GM18517 (cell line): ENCODE measurements around the gene UGGT2.
"Not testable (repeated sequence)": the region's sequence is repeated elsewhere in the genome, so short reads cannot be mapped to it uniquely, and the experiment has no call there.

Source experiments
- ATAC-seq: cut with Tn5 transposase; IDR thresholded peaks from one replicate; pipeline ENCODE4 v1.9.1; 2021; ENCODE audit warnings: mild to moderate bottlenecking, moderate library complexity; ENCODE audit not compliant: unreplicated experiment

UGGT2 gene

DNA sequence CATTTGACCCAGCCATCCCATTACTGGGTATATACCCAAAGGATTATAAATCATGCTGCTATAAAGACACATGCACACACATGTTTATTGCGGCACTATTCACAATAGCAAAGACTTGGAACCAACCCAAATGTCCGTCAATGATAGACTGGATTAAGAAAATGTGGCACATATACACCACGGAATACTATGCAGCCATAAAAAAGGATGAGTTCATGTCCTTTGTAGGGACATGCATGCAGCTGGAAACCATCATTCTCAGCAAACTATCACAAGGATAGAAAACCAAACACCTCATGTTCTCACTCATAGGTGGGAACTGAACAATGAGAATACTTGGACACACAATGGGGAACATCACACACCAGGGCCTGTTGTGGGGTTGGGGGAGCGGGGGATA, 2.2 kb downstream of the UGGT2 start:
- ATAC-seq: not testable (repeated sequence)

DNA sequence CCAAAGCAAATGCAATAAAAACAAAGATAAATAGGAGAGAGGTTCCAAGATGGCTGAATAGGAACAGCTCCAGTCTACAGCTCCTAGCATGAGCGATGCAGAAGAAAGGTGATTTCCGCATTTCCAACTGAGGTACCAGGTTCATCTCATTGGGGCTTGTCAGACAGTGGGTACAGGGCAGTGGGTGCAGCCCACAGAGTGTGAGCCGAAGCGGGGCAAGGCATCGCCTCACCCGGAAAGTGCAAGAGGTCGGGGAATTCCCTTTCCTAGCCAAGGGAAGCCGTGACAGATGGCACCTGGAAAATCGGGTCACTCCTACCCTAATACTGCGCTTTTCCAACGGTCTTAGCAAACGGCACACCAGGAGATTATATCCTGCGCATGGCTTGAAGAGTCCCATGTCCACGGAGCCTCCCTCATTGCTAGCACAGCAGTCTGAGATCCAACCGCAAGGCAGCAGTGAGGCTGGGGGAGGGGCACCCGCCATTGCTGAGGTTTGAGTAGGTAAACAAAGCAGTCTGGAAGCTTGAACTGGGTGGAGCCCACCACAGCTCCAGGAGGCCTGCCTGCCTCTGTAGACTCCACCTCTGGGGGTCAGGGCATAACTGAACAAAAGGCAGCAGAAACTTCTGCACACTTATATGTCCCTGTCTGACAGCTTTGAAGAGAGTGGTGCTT, 6.6 kb downstream of the UGGT2 start:
- not testable (repeated sequence) for ATAC-seq

DNA sequence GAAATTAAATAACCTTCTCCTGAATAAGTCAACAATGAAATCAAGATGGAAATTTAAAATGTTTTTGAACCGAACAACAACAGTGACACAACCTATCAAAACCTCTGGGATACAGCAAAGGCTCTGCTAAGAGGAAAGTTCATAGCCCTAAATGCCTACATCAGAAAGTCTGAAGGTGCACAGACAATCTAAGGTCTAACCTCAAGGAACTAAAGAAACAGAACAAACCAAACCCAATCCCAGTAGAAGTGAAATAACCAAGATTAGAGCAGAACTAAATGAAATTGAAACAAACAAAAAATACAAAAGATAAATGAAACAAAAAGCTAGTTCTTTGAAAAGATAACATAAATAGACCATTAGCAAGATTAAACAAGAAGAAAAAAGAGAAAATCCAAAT, 9.0 kb downstream of the UGGT2 start:
- ATAC-seq: no peak

DNA sequence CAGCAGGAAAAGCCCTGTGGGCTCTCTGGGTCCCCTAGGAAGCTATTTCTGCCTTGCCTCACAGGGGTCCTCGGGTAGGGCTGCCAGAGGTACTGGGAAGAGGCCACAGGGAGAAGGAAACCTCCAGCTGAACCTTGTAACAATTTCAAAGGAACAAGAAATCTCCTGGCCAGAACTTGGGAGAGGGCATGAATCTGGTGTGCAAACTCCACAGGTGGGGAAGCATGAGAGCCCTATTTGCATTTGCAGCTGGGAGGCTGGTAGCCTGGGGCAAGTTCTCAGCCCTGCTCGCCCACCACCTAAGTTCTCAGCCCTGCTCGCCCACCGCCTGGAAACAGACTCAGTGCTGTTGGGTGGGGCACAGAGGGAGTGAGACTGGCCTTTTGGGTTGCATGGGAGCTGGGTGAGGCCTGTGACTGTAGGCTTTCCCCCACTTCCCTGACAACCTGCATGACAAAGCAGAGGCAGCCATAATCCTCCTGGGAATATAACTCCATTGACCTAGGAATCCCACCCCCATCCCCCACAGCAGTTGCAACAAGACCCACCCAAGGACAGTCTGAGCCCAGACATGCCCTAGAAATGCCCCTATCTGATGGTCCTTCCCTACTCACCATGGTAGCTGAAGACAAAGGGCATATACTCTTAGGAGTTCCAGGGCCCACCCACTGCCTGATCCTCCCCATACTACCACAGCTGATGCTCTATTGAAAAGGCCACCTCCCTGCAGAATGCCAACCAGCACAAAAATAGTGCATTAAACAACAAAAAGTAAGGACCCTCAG, 11.7 kb downstream of the UGGT2 start:
- no peak for ATAC-seq

DNA sequence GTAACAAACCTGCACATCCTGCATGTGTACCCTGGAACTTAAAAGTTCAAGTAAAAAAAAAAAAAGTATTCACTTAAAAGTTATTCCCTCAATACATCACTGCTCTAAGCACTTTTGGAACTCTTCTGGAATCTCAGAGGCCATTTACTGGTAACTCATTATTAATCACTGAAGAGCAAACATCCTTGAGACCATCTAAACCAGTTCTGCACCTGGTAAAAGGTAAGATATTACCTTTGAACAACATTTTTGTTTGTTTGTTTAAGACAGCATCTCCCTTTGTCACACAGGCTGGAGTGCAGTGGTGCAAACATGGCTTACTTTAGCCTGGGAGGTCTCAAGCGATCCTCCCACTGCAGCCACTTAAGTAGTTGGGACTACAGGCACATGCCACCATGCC, 16.7 kb downstream of the UGGT2 start:
- ATAC-seq: no peak

DNA sequence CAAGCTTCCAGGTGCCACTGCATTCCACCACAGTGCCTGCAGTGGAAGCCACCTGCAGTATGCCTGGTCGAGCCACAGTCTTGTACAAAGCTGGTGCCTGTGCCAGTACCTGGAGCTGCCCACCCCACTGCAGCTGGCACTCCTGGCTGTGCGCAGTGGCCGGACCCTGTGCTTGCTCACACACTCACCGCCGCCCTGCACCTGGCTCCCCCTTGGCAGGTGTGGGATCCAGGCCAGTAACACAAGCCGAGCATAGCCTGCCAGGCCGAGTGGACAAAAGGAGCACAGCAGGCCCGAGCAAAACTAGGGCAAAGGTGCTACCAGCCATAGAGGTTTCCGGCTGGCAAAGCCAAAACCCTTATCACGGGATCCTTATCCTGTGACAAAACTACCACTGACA, 18.5 kb downstream of the UGGT2 start:
- ATAC-seq: no peak

DNA sequence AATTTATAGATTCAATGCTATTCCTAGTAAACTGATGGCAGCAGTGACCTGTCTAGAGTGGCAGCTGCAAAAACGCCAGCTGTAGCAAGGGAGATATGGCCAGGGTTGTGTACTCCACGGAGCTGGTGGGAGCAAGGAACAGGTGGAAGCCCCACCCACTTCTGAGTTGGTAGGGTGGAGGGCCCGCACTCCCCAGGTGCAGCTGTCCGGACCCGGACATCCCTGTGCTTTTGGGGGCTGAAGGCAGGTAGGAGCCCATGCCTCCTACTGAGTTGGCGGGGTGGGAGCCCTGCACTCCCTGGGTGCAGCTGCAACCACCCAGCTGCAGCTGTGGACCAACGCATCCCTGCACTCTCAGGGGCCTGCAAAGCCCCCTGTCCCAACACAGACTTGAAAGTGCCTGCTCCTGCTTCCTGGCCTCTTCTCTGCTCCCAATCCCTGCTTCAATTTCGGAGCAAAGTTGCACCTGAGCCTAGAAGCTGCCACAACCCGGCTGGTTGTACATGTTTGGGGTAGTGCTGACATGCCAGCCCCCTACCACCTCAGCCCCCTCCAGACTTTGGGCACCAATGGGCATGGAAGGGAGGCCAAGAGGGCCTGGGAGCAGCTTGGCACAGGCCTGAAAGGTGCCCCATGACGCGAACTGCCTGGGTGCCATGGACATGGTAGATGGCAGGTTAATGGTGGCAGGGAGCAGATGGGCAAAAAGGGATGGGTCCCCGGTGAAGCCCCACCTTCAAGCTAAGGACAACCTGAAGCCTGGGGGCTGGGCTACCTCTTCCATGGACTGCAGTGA, 19.8 kb downstream of the UGGT2 start:
- no peak for ATAC-seq

DNA sequence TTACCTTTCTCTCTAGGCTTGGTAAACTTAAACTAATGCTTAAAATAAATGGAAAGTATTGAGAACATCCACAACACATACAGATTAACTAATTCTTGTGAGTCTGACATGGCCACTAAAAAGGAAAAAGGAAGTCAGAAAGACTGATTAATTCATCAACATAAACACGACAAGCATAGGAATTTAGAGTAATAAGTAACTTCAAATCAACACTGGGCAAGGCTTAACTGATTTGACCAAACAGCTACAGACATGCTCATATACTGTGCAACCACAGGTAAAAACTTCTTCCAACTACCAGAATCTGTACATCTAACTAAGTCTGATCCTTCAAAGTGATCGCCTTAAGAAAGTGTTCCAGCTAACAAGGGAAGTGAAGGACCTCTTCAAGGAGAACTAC, 20.5 kb downstream of the UGGT2 start:
- ATAC-seq: no peak

DNA sequence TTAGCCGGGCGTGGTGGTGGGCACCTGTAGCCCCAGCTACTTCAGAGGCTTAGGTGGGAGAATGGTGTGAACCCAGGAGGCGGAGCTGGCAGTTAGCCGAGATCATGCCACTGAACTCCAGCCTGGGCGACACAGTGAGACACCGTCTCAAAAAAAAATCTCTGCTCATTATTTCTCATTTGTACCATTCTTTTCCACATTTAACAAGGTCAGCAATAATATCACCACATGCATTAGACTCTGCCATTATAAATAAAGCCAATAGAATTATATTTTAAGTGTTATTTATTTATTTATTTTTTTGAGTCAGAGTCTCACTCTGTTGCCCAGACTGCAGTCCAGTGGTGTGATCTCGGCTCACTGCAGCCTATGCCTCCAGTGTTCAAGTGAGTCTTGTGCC, 24.2 kb downstream of the UGGT2 start:
- ATAC-seq: no peak

DNA sequence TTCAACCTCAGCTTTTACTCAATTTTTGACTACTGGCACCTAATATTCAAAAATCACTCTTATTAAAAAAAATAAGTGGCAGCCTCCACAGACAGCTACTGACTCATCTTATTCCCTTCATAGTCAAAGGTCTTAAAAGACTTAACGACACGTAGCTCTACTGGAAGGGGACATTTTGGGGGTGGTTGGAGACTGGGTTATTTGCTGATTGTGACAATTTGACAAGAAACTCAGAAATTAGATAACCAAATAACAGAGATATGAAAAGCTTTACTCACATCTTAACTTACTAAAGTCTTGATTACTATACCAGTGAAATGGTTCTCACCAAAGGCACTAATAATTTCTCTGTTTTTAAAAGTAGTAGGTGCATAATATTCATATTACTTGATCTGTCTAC, 25.7 kb downstream of the UGGT2 start:
- no peak for ATAC-seq

DNA sequence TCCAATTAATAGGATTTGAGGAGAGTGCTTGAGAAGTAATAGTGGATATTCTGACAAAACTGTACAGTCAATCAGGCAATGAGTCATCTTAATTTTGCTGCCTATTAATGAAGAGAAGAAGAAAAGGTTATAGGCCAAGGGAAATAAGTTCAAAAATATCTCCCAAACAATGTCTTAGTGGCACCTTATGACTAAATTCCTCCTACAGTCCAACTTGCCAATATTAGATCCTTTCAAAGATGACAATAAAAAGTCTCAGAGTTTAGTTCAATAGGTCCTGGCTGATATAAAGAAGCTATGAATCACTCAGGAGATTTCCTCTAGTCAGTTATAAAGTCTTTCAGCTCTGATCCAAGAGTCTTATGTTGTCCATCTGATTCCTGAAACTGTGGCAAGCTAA, 27.9 kb downstream of the UGGT2 start:
- no peak for ATAC-seq

DNA sequence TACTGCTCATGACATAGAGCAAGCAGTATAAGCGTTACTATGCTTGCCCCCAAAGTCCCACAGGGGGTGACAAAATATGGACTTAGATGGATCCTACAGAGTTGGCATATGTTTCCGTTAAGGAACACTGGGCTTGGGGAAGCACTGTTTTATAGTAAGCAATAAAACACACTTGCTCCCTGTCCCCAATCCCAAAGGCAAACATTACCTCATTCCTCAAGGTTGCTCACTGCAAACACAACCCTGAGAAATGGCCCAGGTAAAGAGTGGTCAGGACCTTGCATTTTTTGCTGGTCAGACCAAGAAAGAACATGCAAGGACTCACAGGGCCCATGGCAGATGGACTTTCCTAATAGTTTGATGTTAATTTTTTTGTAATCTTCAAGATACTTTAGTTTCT, 32.3 kb downstream of the UGGT2 start:
- no peak for ATAC-seq

DNA sequence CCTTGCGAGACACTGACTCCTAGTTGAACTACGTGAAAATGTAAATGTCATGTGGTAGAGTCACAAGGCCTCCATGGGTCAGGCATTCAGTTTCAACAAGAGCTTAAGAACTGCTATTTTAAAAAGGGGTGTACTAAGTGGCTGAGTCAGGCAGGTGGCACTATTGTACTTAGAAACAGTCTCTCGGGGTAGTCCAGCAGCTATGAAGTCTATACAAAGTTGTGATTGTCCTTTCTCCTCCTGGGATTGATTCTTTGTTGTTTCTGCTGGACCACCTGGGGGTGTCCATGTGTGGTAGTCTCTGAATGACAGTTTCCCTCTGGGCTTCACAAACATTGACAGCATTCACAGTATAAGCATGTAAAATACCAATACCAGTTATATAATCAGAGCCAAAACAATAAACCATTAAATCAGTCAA, 33.0 kb downstream of the UGGT2 start:
- ATAC-seq: peak; percentile 94

DNA sequence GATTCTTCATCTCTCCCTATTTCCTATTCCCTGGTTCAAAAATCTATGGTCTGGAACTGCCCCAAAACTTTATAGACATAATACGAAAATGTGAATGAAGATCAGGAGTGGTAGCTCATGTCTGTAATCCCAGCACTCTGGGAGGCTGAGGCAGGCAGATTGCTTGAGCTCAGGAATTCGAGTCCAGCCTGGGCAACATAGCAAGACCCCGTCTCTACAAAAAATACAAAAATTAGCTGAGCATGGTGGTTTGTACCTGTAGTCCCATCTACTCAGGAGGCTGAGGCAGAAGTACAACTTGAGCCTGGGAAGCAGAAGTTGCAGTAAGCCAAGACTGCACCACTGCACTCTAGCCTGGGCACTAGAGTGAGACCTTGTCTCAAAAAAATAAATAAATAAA, 35.1 kb downstream of the UGGT2 start:
- no peak for ATAC-seq

DNA sequence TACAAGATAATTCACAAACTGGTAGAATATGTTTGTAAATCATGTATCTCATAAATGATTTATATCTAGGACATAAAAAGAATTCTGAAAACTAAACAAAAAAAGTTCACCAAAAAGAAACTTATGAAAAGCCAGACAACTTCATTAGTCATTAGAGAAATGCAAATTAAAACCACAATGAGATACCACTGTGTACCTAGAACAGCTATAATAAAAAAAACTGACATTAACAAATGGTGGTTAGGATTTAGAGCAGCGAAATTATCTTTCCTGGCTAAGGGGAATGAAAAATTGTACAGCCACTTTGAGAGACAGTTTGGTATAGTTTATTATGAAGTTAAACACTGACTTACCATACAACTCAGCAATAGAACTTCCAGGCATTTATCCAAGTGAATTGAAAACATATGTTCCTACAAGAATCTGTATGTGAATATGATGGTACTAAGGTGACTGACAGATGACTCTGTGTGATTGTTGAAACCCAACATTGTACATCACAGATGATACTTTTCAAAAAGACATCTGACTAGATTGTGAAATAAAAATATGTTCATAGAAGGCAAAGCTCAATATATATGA, 41.8 kb downstream of the UGGT2 start:
- no peak for ATAC-seq

DNA sequence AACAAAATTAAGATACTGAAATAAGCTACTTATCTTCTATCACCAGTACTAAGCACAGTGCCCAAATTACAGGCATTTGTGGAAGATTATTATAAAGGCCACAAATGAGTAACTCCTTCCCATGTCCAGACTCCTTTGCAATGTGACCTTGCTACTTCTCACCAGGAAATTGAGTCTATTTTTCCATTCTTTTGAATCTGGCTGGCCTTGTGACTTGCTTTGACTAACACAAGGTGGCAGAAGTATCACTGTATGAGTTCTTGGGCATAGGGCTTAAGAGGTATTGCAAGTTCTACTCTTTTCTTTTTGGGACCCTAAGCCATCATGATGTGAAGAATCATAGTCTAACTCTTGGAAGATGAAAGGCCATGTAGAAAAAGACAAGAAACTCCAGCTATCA, 49.9 kb downstream of the UGGT2 start:
- no peak for ATAC-seq

DNA sequence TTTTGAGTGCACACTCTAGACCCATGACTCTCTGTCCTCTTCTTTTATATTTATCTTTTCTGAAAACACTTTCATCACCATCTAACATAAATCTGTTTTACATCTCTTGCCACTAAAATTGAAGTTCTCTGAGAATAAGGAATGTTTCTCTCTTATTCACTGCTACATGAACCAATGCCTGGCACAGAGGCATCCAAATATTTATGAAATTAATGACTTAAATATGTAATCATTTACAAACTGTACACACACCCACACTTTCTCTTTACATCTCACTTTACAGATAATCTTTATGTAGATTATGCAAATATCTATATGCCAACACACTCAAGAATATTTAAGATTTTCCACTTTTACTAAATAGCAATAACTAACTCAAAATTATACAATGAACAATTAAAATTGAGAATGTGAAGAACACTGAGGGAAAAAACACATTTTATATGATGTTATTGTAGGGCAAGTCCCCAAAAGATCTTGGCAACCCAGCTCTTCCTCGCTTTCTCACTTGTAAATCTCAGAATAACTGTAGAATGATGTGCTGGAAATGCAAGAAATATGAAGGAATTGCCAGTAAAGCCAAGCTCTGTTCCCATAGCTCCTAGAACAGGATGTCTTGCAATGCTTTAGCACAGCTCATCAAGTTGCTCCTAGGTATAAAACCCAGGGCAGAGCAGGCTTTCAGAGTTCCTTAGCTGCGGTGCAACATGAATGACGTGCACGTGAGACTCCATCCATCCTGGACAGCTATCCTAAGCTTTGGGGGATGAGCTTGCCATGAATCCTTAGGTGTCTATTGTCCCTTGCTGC, 50.7 kb downstream of the UGGT2 start:
- no peak for ATAC-seq

DNA sequence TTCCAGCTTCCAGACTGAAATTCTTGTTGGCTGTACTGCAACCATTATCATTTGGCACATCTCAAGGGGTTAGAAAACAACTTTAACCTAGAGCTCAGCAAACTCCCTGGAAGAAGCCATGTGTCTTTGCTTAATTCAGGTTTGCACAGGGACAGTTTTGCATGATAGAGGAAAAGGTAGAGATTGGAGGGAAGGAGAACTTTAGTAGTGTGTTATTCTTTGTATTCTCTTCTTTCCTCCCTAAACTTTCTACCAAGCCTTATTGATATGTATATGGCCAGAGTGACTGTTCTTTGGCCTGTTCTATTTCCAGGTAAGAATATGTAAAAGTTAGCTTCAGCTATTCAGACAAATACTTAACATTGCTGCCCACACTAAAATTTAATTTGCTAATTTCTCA, 53.1 kb downstream of the UGGT2 start:
- ATAC-seq: no peak

DNA sequence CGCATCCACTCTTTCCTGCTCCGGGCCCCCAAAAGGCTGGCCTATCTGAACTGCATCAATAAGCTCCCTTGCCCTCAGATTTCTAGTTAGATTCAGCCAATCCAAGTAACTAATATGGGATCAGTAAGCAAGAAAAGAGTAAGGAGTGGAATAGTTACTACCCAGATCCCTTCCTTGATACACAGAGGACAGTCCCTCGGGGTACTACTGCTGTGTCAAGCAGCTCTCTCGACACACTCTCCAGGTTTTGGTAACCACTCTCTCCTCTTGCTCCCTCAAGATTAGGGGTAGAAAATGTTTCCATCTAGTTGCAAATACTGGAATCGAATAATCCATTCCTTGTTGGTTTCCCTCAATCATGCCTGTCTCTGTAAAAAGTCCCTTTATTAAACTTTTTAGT, 65.4 kb downstream of the UGGT2 start:
- ATAC-seq: no peak

DNA sequence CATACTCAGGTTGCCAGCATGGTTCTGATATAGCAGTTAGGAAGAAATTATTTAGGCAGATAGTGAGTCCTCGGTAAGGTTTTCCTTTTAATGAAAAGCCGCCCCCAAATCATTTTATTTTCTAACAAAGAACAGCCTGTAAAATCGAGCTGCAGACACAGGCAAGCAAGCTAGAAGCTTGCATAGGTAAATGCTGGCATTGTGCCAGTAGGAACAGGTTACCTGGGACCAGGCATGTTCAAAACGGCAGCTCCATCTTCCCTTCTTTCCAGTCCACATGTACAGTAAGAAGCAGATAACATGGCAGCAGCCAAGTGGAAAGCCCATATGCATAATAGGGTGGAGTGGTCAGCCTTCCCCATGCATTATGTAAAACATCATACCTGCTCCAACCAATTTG, 71.1 kb downstream of the UGGT2 start:
- no peak for ATAC-seq

DNA sequence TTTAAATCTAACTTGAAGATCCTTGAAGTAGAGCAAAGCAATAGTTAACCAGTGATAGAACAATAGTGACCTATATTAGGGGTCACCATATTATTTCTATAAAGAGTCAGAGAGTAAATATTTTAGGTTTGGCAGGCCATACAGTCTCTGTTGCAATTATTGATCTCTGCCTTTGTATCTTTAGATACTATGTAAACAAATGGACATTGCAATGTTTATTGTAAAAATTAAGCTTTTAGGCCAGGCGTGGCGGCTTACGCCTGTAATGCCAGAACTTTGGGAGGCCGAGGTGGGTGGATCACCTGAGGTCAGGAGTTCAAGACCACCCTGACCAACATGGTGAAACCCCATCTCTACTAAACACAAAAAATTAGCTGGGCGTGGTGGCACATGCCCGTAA, 80.5 kb downstream of the UGGT2 start:
- ATAC-seq: not testable (repeated sequence)
